22Rv1 (cell line): ENCODE results near the gene TMEM164.

ENCODE experiments used
- H3K27ac ChIP-seq: fragments of 450-650 bp; 2 replicates; pipeline ENCODE4 v1.5.1; 2017
- CTCF ChIP-seq: fragments of 450-650 bp; IDR thresholded peaks from 2 replicates; pipeline ENCODE4 v1.5.1; 2017; ENCODE audit warnings: mild to moderate bottlenecking
- ZFX ChIP-seq: fragments of 450-650 bp; IDR thresholded peaks from 2 replicates; pipeline ENCODE4 v1.6.1; 2017; ENCODE audit warnings: antibody characterized with exemption, borderline replicate concordance

The TMEM164 gene

GRCh38 chrX:110201799-110202198 lies 198.9 kb downstream of the TMEM164 start:
- no peak overlapping the region for H3K27ac ChIP-seq
- no peak for TF ChIP-seq CTCF
- TF ChIP-seq ZFX = no peak

- TF ChIP-seq CTCF = no peak
- TF ChIP-seq ZFX = no peak
- no peak overlapping the region for H3K27ac ChIP-seq
Measured at GRCh38 chrX:110204986-110205385, 202.1 kb downstream of the TMEM164 start.

- no peak for TF ChIP-seq CTCF
- TF ChIP-seq ZFX = no peak
- H3K27ac ChIP-seq = no peak overlapping the region
Measured at GRCh38 chrX:110208092-110208491, 205.2 kb downstream of the TMEM164 start.

GRCh38 chrX:110210417-110211139 lies 207.7 kb downstream of the TMEM164 start:
- TF ChIP-seq CTCF (no peak), ZFX (no peak)
- H3K27ac ChIP-seq = no peak overlapping the region

- TF ChIP-seq CTCF = no peak
- TF ChIP-seq ZFX = no peak
- H3K27ac ChIP-seq = no peak overlapping the region
Measured at GRCh38 chrX:110211340-110211739, 208.4 kb downstream of the TMEM164 start.

- TF ChIP-seq ZFX = no peak
- no peak for TF ChIP-seq CTCF
Measured at GRCh38 chrX:110212299-110212698, 209.4 kb downstream of the TMEM164 start.

GRCh38 chrX:110213183-110213582 lies 210.3 kb downstream of the TMEM164 start:
- TF ChIP-seq ZFX (no peak), CTCF (no peak)
- H3K27ac ChIP-seq = no peak overlapping the region

More at GRCh38 chrX:110212299-110212698, 209.4 kb downstream of the TMEM164 start:
- H3K27ac ChIP-seq = no peak overlapping the region
